Gastrocnemius medialis (tissue), 4 donors: Measurements from ENCODE around the gene PPM1J.

Experiments
- POLR2A ChIP-seq, 2 donors: fragments of 450-650 bp; IDR thresholded peaks; one replicate each; pipeline ENCODE4 v1.6.1; 2017; ENCODE audit warnings: antibody characterized with exemption in 2 of 2, mild to moderate bottlenecking in 2 of 2, moderate library complexity in 2 of 2
- TF ChIP-seq, protein P1 (sequence below), 5 experiments: fragments of 450-650 bp in 3 of 5; fragments of 200-600 bp in 2 of 5; sonication (generic) in 2 of 5; IDR thresholded peaks in 4 of 5; conservative IDR thresholded peaks in 1 of 5; 1 replicate in 4 of 5; 2 replicates in 1 of 5; pipeline ENCODE4 v1.5.1; 2016 to 2019; ENCODE audit warnings: antibody characterized with exemption in 5 of 5, mild to moderate bottlenecking in 3 of 5, moderate library complexity in 3 of 5

DNA sequence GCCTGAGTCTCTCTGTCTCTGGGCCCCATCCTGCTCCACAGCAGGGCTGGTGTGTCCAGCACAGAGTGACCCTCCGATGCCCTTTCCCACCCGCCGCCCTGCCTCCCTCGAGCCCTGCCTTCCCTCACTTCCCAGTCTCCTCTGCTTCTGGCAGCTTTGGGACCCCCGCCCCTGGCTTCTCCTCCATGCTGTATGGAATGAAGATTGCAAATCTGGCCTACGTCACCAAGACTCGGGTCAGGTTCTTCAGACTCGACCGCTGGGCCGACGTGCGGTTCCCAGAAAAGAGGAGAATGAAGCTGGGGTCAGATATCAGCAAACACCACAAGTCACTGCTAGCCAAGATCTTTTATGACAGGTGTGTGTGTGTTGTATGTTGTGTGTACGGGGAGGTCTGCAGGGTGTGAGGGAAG lies 26.3 kb downstream of the PPM1J start:
- TF ChIP-seq, protein P1, sequence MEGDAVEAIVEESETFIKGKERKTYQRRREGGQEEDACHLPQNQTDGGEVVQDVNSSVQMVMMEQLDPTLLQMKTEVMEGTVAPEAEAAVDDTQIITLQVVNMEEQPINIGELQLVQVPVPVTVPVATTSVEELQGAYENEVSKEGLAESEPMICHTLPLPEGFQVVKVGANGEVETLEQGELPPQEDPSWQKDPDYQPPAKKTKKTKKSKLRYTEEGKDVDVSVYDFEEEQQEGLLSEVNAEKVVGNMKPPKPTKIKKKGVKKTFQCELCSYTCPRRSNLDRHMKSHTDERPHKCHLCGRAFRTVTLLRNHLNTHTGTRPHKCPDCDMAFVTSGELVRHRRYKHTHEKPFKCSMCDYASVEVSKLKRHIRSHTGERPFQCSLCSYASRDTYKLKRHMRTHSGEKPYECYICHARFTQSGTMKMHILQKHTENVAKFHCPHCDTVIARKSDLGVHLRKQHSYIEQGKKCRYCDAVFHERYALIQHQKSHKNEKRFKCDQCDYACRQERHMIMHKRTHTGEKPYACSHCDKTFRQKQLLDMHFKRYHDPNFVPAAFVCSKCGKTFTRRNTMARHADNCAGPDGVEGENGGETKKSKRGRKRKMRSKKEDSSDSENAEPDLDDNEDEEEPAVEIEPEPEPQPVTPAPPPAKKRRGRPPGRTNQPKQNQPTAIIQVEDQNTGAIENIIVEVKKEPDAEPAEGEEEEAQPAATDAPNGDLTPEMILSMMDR (IDR thresholded peaks at IDR 0.05 in 4 of 5, conservative IDR thresholded peaks at IDR 0.05 in 1 of 5) = no peak
- TF ChIP-seq POLR2A (IDR thresholded peaks at IDR 0.05) = no peak
